IPS DF 19.7 (cell line): ENCODE measurements around the gene PLS3.
"Not testable (repeated sequence)": the region's sequence is repeated elsewhere in the genome, so short reads cannot be mapped to it uniquely, and the experiment has no call there.

Source experiments
- DNase-seq: peaks from one replicate; pipeline ENCODE4 v3.0.0-alpha.2; 2013; ENCODE audit warnings: low read depth, low spot score

PLS3 gene

DNA sequence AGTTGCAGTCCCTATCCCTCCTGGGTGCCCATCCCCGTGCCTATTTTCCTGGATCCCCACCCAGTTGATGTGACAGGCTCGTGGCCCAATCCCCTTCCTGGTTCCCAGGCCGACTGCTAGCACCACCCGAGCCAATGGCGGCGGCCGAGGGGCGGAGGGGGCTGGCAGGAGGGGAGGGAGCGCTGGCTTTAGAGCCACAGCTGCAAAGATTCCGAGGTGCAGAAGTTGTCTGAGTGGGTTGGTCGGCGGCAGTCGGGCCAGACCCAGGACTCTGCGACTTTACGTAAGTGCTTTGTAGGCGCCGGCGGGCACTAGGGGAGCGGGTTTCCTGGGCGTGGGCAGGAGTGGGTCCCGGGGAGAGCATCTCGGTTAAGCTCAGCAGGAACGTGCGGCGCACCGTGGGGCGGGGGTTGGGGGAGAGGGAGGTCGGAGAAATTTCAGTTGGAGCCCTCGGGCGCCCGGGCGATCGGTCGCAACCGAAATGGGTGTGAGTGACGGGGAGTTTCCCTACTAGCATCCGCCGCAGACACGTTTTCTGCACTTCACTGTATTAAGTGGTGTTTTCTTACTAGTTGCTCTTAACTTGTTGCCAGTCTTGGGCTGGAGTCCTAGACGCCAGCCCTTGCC is at the start of gene PLS3:
TSS of gene PLS3 (plus strand) at position 197 of the 627 bp plus-strand sequence. CDS start 49,077 bp downstream, outside the sequence.
- peak; percentile 48 for DNase-seq

DNA sequence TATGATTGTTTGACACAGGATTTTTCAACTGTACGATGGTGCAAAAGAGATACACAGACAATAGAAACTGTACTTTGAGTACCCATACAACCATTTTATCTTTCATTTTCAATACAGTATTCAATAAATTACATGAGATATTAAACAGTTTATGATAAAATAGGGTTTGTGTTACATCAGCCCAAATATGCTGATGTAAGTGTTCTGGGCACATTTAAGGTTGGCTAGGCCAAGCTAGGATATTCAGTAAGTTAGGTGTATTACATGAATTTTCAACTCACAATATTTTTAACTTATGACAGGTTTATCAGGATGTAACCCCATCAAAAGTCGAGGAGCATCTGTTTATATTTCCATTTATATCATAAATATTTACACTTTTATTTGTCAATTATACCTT is 42.9 kb upstream of the PLS3 start:
- no peak for DNase-seq

GRCh38 chrX:115521741-115522140 is 39.2 kb upstream of the PLS3 start:
- DNase-seq, result no peak

DNA sequence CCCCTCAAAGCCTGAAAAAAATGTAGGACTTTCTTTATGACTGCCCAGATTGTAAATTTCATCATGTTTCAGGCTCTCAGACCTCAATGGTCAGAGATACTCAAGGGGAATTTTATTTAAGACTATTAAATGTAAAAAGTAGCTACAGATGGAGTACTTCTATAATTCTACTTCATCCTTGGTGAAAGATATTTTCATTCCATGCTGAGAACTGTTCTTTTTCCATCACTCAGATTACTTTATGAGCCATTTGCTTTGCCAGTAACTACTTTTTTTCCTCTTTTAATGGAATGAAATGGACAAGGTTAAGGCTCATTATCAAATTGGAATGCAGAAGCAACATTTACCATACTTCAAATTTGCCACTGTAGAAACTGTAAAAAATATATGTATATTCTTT is 38.0 kb upstream of the PLS3 start:
- DNase-seq, result no peak

GRCh38 chrX:115525486-115525885 is 35.5 kb upstream of the PLS3 start:
- DNase-seq, result no peak

GRCh38 chrX:115531818-115532403 is 29.1 kb upstream of the PLS3 start:
- DNase-seq, result no peak

GRCh38 chrX:115533485-115533884 is 27.5 kb upstream of the PLS3 start:
- no peak for DNase-seq

- DNase-seq, result no peak
Measured at GRCh38 chrX:115534383-115534782, 26.6 kb upstream of the PLS3 start.

DNA sequence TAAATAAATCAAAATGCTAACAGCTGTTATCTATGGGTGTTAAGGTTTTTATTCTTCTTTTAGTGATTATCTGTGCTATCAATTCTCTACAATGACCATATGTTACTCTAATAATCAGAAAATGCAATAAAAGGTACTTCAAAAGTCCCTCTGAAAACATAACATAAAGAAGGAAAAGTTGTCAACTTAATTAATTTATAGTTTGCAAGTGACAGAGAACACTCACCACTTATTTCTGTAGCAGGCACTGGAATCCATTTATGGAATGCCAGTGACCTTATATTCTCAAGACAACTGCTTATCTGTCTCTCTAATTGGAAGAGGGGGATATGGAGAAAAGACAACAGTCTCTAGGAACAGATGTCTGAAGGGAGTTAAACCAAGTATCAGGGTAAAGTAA is 25.6 kb upstream of the PLS3 start:
- no peak for DNase-seq

GRCh38 chrX:115535844-115536243 is 25.1 kb upstream of the PLS3 start:
- DNase-seq, result no peak

DNA sequence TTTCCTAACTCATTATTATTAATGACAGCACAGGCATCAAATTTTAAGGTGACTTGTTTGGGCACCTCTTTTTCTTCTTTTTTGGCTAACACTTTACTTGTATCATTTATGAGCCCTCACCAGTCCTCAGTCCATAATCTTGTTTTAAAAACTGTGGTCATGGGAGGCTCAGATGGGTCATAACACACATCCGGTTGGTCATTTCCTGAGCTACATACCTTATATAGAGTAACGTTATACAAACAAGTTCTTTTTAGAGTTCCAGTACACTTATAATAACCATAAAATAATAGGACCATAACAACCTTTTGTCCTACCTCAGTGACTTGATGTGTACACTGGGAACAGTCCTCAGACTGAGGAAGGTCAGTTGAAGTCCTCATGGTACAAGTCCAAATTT is 21.1 kb upstream of the PLS3 start:
- DNase-seq, result no peak

GRCh38 chrX:115541045-115541444 is 19.9 kb upstream of the PLS3 start:
- not testable (repeated sequence) for DNase-seq

DNA sequence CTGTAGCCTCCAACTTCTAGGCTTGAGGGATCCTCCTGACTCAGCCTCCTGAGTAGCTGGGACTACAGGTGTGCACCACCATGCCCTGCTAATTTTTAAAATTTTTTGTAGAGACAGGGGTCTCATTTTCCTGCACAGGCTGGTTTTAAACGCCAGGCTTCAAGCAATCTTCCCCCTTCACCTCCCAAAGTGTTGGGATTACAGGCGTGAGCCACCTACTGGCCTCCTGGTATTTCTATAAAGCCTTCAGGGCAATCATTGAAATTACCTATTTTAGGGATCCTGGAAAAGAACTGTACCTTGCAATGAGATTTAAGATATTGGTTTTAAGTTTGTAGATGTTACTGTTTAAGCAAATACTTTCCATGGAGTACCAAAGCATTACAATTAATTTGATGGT is 13.5 kb upstream of the PLS3 start:
- DNase-seq, result no peak

DNA sequence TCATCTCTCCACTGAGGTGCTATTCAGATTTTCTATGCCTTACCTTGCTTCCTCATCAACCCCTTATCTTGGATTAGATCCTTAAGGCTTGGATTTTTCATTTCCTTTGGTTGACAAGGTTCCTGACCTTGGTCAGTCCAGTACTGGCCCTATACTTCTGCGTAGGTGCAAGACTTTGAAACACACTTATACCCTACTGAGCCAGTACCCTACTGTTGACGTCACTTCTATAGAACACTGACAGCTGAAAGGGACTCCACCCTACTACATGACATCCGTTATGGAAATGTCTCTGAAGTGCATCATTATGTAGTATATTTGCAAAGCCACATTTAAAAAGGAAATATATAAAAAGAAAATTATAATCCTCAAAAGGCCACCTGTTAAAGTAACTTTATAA is 12.0 kb upstream of the PLS3 start:
- DNase-seq, result no peak

- DNase-seq, result no peak
Measured at GRCh38 chrX:115553171-115553570, 7.8 kb upstream of the PLS3 start.

- DNase-seq, result no peak
Measured at GRCh38 chrX:115559672-115560071, 1.3 kb upstream of the PLS3 start.

DNA sequence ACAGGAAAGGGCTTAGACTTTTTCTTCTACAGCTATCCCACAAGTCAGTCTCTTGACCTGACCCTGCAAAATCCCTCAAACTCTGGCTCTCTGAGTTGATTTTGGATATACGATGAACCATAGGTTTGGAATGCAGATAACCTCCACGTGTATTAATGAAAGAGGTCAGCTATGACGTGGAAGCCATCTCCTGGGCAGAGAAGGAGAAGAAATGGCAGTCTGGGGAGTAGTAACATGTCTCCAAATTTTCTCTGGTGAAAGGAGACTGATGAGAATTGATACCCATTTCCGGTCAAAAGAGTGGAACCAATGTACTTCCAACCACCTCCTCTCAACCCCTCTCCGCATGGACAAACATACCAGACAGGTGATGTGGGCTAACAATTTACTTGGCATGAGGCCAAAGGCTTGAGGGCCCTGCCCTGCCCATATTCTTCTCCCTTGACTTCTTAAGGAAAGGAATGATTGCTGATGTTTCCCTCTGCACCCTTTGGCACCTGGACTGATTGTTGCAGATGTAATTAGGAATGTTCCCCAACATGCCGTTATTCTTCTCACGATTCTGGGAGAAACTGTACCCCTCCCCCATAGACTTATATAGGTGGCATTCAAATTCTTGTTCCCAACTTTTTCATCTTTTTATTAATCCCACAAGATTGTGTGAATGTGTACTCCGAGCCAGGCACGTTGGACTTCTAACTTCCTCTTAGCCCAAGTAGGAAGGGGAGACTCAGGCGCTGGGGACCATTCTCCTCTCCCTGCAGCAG is 580 bp upstream of the PLS3 start:
- no peak for DNase-seq

- DNase-seq, result no peak
Measured at GRCh38 chrX:115561605-115562479, 868 bp downstream of the PLS3 start.

DNA sequence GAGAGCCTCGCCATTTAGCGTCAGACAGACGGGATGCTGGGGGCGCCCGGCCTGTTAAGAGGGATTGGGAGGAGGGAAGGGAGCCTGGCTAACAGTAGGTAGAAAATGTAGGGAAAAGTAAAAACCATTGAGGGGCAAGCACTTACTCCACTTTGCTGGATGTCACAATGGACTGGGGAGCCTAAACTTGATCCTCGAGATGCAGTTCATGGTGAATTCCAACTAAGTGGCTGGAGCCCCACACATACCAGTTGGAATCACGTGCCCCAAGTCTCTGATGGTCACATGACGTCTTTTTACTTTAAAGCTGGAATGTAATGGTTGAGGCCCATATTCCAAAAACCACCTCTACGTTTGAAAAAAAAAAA is 1.5 kb downstream of the PLS3 start:
- no peak for DNase-seq

GRCh38 chrX:115563633-115564162 is 2.7 kb downstream of the PLS3 start:
- no peak for DNase-seq

DNA sequence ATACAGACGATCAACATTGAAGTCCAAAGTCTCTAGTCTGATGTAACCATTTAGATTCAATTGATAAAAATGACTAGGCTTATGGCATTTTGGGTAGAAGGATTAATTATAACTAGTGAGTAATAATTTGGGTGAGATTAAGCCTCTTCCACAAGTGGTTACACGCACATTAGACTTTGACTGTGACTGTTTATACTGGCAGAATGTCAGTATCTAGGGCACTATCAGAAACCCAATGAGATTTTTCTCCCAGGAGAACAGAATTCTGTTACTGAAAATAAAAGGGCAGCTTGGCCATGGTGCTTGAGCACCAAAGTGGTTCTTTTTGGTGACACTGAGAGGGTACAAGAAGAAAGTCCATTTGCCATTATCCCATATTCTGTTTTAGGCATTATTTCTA is 3.3 kb downstream of the PLS3 start:
- DNase-seq, result no peak

DNA sequence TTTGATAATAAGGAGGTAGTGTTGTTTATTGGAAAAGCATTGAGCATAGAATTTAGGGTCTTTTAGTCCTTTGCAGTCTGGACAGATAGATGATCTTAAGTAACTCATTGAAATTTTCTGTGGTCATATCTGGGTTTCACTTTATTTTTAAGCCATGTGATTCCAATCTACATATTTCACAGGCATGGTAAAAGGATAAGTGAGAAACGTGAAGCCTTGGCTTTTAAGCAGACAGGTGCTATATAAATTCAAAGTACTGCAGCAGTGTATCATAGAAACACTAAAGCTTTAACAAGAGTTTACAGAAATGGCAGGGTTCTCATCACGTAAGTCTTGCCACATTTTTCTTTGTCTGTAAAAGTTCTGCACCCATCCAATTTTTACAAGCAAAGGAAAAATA is 4.9 kb downstream of the PLS3 start:
- DNase-seq, result no peak
